Measurements from ENCODE around the gene APBA1.
"Not testable (repeated sequence)": the region's sequence is repeated elsewhere in the genome, so short reads cannot be mapped to it uniquely, and the experiment has no call there.

The APBA1 gene

GRCh38 chr9:69440254-69440955 lies 231.8 kb downstream of the APBA1 start:
- not testable (repeated sequence) for DNase-seq (ENCODE audit: low spot score)

- not testable (repeated sequence) for DNase-seq (ENCODE audit: low spot score)
Measured at GRCh38 chr9:69439654-69440053, 232.5 kb downstream of the APBA1 start.

- no peak for DNase-seq (ENCODE audit: low spot score)
Measured at GRCh38 chr9:69433968-69434367, 238.2 kb downstream of the APBA1 start.

GRCh38 chr9:69433392-69433791 lies 238.8 kb downstream of the APBA1 start:
- peak; percentile 39 for DNase-seq (ENCODE audit: low spot score)

GRCh38 chr9:69432623-69433022 lies 239.5 kb downstream of the APBA1 start:
- no peak for DNase-seq (ENCODE audit: low spot score)

- no peak for DNase-seq (ENCODE audit: low spot score)
Measured at GRCh38 chr9:69431777-69432176, 240.4 kb downstream of the APBA1 start.

- no peak for DNase-seq (ENCODE audit: low spot score)
Measured at GRCh38 chr9:69431203-69431602, 241.0 kb downstream of the APBA1 start.

- DNase-seq (ENCODE audit: low spot score) = no peak
Measured at GRCh38 chr9:69430206-69430605, 242.0 kb downstream of the APBA1 start.

GRCh38 chr9:69429281-69429680 lies 242.9 kb downstream of the APBA1 start:
- DNase-seq (ENCODE audit: low spot score) = no peak

- no peak for DNase-seq (ENCODE audit: low spot score)
Measured at GRCh38 chr9:69428017-69428785, 244.0 kb downstream of the APBA1 start.

GRCh38 chr9:69427286-69427685 lies 244.9 kb downstream of the APBA1 start:
- no peak for DNase-seq (ENCODE audit: low spot score)

- DNase-seq (ENCODE audit: low spot score) = no peak
Measured at GRCh38 chr9:69425136-69425801, 246.9 kb downstream of the APBA1 start.

GRCh38 chr9:69421908-69422801 lies 250.0 kb downstream of the APBA1 start:
- DNase-seq (ENCODE audit: low spot score) = peak; percentile 86

- no peak for DNase-seq (ENCODE audit: low spot score)
Measured at GRCh38 chr9:69420611-69421270, 251.4 kb downstream of the APBA1 start.

- peak; percentile 93 for DNase-seq (ENCODE audit: low spot score)
Measured at GRCh38 chr9:69412741-69413150, 259.4 kb downstream of the APBA1 start.

- DNase-seq (ENCODE audit: low spot score) = no peak
Measured at GRCh38 chr9:69411931-69412740, 260.0 kb downstream of the APBA1 start.

GRCh38 chr9:69411246-69411645 lies 260.9 kb downstream of the APBA1 start:
- no peak for DNase-seq (ENCODE audit: low spot score)

GRCh38 chr9:69409936-69410335 lies 262.2 kb downstream of the APBA1 start:
- not testable (repeated sequence) for DNase-seq (ENCODE audit: low spot score)

GRCh38 chr9:69400470-69400869 lies 271.7 kb downstream of the APBA1 start:
- DNase-seq (ENCODE audit: low spot score) = no peak

Measured in AG20443 (cell line).